ENCODE results near the gene CNOT11. TPM values are rescaled to one million over a fixed set of nuclear protein-coding genes. Genes with fewer than 3 reads are reported as not detected.

The CNOT11 gene
- total and polyA plus RNA-seq, 2 of the 13 experiments (the other 11 are each of a cell fraction or from before 2014, with no cell fraction given) = 114 to 209 TPM

GRCh38 chr2:101308432-101309210 lies 55.9 kb downstream of the CNOT11 start, which contains the start of gene RNF149 (continued):
- TF ChIP-seq HMGXB3 (CRISPR knock-in tag; IDR thresholded peaks at IDR 0.05; ENCODE audit: borderline replicate concordance) (peak; percentile 75; the same call in 1 of the 2 replicates), FOXC1 (CRISPR knock-in tag; IDR thresholded peaks at IDR 0.05; ENCODE audit: borderline replicate concordance) (peak; percentile 95), GZF1 (CRISPR knock-in tag; IDR thresholded peaks at IDR 0.05) (no peak), POGZ (CRISPR knock-in tag; IDR thresholded peaks at IDR 0.05) (peak; percentile 99), SIX4 (CRISPR knock-in tag; IDR thresholded peaks at IDR 0.05) (peak; percentile 27; the same call in 1 of the 2 replicates), MTF2 (CRISPR knock-in tag; IDR thresholded peaks at IDR 0.05; ENCODE audit: borderline replicate concordance) (peak; percentile 44; the same call in 1 of the 2 replicates), DNMT3B (CRISPR knock-in tag; conservative IDR thresholded peaks at IDR 0.05) (peak; percentile 61; the same call in 1 of the 2 replicates), ZNF282 (IDR thresholded peaks at IDR 0.05; ENCODE audit: partially characterized antibody) (no peak), SNAPC5 (CRISPR knock-in tag; IDR thresholded peaks at IDR 0.05; ENCODE audit: borderline replicate concordance) (0 out of 2 replicates have a peak, but pooled peaks have one; percentile 79), GRHL1 (CRISPR knock-in tag; conservative IDR thresholded peaks at IDR 0.05) (no peak), LBX2 (CRISPR knock-in tag; IDR thresholded peaks at IDR 0.05; ENCODE audit: borderline replicate concordance) (no peak), KLF13 (CRISPR knock-in tag; IDR thresholded peaks at IDR 0.05) (peak; percentile 85), AGO2 (optimal IDR thresholded peaks at IDR 0.05; ENCODE audit: low read depth, low read length) (peak; percentile 64), ZNF766 (CRISPR knock-in tag; IDR thresholded peaks at IDR 0.05; ENCODE audit: borderline replicate concordance) (peak; percentile 96; the same call in 1 of the 2 replicates), KDM6A (CRISPR knock-in tag; IDR thresholded peaks at IDR 0.05; ENCODE audit: low read depth) (peak; percentile 43; the same call in 1 of the 2 replicates), ZNF263 (CRISPR knock-in tag; IDR thresholded peaks at IDR 0.05) (peak; percentile 84), HINFP (CRISPR knock-in tag; IDR thresholded peaks at IDR 0.05; ENCODE audit: low read depth) (peak; percentile 98), ZNF550 (CRISPR knock-in tag; IDR thresholded peaks at IDR 0.05; ENCODE audit: borderline replicate concordance) (peak; percentile 94; the same call in 1 of the 2 replicates), FOXJ3 (CRISPR knock-in tag; IDR thresholded peaks at IDR 0.05; ENCODE audit: borderline replicate concordance) (peak; percentile 84; the same call in 1 of the 2 replicates)

All from HepG2 (cell line).